IPS-NIHi11 (cell line): ENCODE results near the gene AZGP1.
"Not testable (repeated sequence)": the region's sequence is repeated elsewhere in the genome, so short reads cannot be mapped to it uniquely, and the experiment has no call there.

Source experiments
- DNase-seq: peaks from one replicate; pipeline ENCODE4 v3.0.0; 2012; ENCODE audit warnings: mixed read lengths, low spot score

AZGP1 gene

GRCh38 chr7:99952649-99953048, 23.2 kb downstream of the AZGP1 start:
- DNase-seq, result not testable (repeated sequence)

GRCh38 chr7:99950819-99951218, 25.0 kb downstream of the AZGP1 start:
- DNase-seq, result not testable (repeated sequence)

DNA sequence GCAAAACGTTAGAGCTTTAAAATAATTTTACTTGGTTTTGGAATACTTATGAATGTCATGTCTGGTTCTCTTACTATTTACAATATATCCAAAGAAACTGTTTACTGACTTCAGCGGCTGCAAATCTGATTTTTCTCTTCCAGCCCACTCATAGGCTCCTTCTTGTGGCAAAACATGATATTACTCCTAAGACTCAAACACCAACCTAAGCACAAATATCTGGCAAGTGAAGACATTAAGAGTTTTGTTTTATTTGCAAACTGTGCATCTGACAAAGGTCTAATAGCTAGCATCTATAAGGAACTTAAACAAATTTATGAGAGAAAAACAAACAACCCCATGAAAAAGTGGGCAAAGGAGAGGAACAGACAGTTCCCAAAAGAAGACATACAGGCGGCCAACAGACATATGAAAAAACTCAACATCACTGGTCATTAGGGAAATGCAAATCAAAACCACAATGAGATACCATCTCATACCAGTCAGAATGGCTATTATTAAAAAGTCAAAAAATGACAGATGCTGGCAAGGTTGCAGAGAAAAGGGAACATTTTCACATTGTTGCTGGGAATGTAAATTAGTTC, 26.1 kb downstream of the AZGP1 start:
- DNase-seq, result no peak

GRCh38 chr7:99947608-99948007, 28.2 kb downstream of the AZGP1 start:
- DNase-seq, result no peak

DNA sequence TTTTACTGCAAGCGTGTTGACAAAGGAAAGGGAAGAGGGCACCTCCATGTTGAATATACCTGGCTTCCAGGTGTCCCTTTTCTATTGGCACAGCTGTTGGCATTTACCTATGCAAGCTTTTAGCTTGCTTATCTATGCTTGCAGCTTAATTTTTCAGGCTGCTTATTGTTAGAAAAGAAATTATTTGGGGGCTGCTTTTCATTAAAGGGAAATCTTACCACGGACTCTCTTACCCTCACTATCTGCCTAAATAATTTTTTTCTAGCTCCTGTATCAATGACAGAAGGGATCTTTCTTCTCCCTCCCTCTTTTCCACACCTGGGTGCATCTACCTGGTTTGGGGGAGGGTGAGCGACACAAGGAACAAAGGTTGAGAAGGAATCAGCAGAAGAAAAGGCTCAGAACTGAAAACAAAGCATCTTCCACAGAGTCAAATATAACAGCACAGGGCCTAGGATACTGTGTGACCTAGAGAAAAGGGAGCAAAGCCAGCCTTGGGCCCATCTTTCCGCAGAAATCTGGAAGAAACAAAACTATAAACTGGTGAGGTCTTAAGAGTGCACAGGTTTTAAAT, 31.2 kb downstream of the AZGP1 start:
- DNase-seq, result no peak

- DNase-seq, result peak; percentile 47
These were observed 32.0 kb downstream of the AZGP1 start for GRCh38 chr7:99943641-99944496.

GRCh38 chr7:99938296-99938695, 37.5 kb downstream of the AZGP1 start:
- no peak for DNase-seq

GRCh38 chr7:99935009-99935408, 40.8 kb downstream of the AZGP1 start:
- not testable (repeated sequence) for DNase-seq

GRCh38 chr7:99930376-99930775, 45.5 kb downstream of the AZGP1 start:
- DNase-seq, result no peak

- DNase-seq, result no peak
These were observed 46.1 kb downstream of the AZGP1 start for GRCh38 chr7:99929730-99930053.

- DNase-seq, result peak; percentile 83
These were observed 46.7 kb downstream of the AZGP1 start, which contains the start of gene GJC3 for GRCh38 chr7:99928994-99929729. Gene GJC3, minus strand, starts transcription at chr7:99929620. Its CDS starts 0 bp downstream, at chr7:99929620.

DNA sequence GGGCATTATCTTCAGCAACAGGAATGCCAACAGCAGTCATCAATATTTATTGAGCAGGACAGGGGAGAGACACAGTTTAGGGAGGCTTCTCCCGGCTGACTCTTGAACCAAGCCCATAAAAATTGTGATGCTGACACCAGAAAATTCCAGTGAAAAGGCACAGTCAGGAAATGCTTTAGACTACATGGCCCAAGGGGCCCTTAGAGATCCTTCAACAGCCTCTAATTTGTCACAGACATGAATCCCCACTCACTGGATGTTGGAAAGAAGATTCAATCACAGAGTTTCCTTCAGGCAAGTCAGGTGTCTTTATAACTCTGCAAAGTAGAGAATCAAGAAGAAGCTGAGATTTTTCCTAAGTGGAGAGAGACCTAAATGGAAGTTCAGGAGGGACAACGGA, 47.6 kb downstream of the AZGP1 start:
- no peak for DNase-seq

- DNase-seq, result no peak
These were observed 48.3 kb downstream of the AZGP1 start for GRCh38 chr7:99927536-99927935.

GRCh38 chr7:99926321-99926720, 49.5 kb downstream of the AZGP1 start:
- no peak for DNase-seq

DNA sequence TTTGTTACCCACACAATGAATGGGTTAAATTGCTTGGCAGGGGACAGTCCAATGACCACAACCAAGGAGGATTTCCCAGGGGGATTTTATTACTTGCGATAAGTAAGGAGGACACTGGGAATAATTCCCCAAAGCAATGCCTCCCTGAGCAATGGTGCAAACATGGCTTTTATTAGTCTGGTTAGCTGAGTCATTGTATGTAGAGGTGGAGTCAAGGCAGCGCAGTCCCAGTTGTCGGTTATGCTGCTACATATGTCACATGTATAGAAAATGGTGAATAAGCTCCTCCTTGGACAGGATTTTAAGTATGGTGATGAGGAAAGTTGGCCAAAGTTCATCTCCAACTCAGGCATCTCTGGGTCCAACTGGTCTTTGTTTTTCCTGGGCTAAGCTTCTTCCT, 52.6 kb downstream of the AZGP1 start:
- DNase-seq, result no peak

DNA sequence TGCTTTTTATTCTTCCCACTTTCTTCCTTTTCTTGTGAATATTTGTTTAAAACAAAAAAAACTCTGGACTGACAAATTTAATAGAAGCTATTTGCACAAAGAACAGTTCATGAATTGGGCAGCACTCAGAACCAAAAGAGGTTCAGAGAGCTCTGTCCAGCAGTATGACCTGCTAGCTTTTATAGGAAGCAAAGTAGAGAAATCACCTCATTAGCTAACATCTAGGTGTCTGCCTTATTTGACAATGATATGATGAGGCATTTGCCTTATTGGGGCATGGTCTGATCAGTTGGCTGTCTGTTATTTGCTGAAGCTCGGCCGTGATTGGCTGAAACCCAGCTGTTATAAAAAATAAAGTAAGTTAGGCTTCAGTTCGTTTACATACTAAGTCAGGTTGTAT, 55.7 kb downstream of the AZGP1 start:
- DNase-seq, result no peak

GRCh38 chr7:99919814-99920112, 56.1 kb downstream of the AZGP1 start:
- DNase-seq, result no peak

DNA sequence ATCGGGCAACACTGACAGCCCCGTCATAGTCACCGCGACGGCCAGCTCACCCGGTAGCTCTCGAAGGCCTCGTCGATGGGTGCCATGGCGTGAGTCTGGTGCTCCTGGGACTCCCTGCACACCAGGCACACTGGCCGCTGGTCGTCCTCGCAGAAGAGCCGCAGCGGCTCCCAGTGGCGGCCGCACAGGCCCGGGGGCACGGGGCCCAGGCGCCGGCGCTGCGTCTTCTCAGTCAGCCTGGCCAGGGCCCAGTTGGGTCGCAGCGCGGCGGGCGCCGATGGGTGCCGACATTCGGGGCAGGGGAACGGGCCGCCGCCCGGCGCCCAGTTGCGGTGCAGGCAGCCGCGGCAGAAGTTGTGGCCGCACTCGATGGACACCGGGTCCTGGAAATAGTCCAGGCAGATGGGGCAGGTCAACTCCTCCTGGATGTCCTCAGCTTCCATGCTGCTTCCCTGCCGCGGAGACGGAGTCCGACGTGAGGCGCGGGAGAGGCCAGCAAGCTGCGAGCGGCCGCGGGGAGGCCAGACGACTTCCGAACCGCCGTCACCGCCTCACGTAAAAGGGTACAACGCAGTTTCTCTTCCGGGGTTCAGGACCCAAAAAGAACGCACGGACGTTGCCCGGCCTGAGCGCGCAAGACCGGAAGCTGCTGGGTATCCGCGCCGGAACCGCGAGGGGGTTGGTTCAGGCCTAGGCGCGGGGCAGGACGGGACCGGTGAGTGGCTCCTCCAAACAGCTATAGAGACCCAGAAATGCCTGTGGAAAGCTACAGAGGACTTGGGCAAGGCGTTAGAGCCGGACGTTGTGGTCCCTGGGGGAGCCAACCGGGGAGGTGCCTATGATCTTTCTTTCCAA, 56.6 kb downstream of the AZGP1 start, which contains the start of gene TRIM4:
Gene TRIM4 (minus strand): TSS at position 572 of the 855 bp plus-strand sequence. CDS start 129 bp downstream, at position 443.
- peak; percentile 86 for DNase-seq
